LNCAP (cell line): ENCODE data around the gene ZNF568.

Source experiments
- TF ChIP-seq, protein P1 (sequence below): fragments of 450-650 bp; IDR thresholded peaks from 2 replicates; pipeline ENCODE4 v1.5.1; 2017; ENCODE audit warnings: mild to moderate bottlenecking

ZNF568 gene

DNA sequence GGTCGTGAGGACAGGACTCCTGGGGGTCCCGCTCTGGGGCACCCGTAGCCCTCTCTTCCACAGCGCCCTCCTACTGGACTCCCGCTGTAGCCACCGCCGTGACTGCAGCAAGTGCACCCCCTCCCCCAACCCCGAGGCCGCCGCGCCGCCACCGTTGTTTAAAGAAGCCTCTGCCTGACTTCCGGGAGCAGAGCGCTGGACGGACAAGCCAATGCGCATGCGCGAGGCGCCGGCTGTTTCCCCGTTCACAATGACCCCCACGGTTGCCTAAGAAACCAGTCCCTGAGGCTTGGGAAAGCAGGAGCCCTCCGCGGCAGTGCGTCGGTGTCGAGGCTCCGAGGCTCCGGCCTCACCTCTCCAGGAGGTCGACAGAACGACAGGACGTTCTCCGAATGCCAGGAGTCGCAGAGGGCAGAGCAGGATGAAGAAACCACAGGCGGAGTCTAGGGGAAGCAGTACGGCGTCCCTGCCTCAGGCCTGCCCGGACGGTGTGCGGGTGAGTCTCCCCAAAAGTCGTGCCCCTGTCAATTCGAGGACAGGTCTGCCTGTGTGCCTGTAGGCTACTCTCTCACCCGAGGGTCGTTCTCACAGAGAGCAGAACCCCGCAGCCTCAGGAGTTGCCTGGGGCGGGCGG lies 91.6 kb downstream of the ZNF568 start:
- TF ChIP-seq, protein P1, sequence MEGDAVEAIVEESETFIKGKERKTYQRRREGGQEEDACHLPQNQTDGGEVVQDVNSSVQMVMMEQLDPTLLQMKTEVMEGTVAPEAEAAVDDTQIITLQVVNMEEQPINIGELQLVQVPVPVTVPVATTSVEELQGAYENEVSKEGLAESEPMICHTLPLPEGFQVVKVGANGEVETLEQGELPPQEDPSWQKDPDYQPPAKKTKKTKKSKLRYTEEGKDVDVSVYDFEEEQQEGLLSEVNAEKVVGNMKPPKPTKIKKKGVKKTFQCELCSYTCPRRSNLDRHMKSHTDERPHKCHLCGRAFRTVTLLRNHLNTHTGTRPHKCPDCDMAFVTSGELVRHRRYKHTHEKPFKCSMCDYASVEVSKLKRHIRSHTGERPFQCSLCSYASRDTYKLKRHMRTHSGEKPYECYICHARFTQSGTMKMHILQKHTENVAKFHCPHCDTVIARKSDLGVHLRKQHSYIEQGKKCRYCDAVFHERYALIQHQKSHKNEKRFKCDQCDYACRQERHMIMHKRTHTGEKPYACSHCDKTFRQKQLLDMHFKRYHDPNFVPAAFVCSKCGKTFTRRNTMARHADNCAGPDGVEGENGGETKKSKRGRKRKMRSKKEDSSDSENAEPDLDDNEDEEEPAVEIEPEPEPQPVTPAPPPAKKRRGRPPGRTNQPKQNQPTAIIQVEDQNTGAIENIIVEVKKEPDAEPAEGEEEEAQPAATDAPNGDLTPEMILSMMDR, result no peak

DNA sequence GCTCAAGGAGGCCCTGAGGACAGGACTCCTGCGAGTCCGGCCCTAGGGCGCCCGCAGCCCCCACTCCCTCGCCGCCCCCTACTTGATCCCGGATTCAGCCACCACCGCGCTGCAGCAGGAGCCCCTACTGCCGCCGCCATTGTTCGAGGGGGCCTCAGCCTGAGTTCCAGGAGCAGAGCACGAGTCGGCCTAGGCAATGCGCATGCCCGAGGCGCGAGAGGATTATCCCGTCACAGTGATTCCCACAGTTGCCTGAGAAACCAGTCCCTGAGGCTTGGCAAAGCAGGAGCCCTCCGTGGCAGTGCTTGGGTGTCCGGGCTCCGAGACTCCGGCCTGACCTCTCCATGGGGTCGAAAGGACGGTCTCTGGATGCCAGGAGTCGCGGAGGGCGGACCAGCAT lies 93.7 kb downstream of the ZNF568 start:
- TF ChIP-seq, protein P1, result no peak

DNA sequence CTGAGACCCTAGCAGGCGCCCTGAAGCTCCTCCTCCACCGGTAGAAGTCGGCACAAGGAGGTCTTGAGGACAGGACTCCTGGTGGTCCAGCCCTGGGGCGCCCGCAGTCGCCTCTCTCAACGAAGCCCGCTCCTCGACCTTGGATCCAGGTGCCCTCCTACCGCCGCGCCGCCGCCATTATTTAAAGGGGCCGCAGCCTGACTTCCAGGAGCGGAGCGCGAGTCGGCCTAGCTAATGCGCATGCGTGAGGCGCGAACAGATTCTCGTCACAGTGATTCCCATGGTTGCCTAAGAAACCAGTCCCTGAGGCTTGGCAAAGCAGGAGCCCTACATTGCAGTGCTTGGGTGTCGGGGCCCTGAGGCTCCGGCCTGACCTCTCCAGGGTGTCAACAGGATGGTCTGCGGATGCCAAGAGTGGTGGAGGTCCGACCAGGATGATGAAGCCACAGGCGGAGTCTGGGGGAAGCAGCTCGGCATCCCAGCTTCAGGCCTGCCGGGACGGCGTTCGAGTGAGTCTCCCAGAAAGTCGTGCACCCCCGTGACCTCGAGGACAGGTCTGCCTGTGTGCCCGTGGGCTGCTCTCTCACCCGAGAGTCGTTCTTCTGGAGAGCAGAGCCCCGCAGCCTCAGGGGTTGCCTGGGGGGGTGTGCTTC lies 96.1 kb downstream of the ZNF568 start:
- TF ChIP-seq, protein P1, result no peak

DNA sequence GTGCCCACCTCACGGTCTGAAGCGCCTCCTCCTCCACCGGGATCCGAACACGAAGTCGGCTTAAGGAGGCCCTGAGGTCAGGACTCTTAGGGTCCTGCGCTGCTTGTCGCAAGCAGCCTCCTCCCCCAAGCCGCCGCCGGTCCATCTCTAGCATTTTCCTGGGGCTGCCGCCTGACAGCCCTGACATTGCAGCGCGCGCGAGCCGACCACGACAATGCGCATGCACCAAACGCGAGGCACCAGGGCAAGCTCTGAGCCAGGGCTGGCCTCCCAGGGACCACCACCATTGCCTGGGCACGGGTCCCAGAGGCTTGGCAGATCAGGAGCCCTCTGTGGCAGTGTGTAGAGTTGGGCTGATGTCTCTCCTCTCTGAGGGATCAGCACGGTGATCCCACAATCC lies 98.3 kb downstream of the ZNF568 start:
- TF ChIP-seq, protein P1, result no peak

- TF ChIP-seq, protein P1, result no peak
Measured at GRCh38 chr19:37045140-37045539, 129.0 kb downstream of the ZNF568 start.
